ENCODE data around the gene IGSF3.
"Not testable (repeated sequence)": the region's sequence is repeated elsewhere in the genome, so short reads cannot be mapped to it uniquely, and the experiment has no call there.

Gene IGSF3

DNA sequence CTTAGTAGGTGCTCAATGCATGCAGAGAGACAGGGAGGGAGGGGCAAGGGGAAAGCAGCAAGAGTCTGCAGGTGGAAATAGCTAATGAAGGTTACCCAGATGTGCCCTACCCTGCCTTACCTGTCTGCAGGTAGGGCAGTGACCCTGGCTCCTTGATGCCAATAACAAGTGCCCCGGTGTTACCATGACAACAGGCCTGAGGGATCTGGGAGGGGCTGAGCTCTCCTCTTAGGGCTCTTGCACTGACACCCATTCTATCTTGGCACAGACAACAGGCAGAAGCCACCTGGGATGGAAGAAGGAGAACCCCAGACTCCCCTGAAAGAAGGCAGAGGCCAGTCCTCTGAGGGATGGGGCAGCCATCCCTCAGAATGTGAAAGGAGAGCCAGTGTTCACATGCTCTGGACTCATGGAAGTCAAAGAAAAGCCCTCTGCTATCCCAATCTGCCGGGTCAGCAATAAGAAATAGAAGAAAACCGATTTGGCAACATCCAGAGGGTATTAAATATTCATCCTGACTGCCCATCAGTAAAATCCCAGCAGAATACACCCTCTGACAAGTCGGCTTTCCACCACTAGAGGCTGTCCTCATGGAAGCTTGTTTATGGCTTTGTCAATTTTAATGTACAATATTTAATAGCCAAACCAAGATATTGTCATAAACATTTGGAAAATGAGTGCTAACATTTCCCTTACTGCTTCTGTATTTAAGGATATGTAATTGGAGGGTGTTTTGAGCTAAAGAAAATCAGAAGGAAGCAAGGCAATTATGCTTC, 72.3 kb downstream of the IGSF3 start:
- peak in 1 of 3 experiments; percentile 9 for DNase-seq

DNA sequence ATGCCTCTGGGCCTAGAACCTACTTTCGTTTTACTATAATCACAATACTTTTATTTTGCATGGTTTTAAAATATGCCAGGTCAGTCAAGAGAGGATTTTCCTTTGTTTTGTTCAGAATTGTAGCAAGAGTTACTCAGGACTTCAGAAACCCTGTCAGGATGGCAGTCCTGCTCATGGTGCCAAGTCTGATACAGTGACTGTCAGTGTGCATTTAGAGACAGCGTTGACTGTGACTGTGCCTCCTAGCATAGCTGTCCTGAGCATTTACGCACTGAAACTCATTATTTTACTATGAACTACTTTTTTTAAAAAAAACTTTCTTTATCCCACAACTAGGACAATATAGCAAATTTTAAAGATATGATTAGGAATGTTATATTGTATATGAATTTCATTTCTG, 73.6 kb downstream of the IGSF3 start:
- not testable (repeated sequence) for DNase-seq

DNA sequence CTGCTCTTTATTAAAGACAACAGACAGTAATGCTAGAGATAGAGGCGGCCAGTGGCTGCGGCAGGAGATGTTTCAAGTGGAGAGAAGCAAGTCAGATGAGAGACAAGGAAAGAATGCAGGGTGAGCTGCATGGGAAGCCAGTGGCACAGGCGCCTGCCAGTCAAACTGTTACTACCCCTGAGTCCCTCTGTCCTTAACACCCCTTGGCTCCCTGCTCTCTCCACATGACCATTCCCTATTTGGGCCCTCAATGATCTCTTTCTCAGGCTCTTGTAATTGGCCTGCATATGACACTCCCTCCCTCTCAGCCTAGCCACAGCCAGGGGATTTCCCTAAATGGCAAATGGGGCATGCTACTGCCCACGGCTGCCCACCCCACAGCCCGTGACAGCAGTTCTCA, 74.1 kb downstream of the IGSF3 start:
- DNase-seq: not testable (repeated sequence)

DNA sequence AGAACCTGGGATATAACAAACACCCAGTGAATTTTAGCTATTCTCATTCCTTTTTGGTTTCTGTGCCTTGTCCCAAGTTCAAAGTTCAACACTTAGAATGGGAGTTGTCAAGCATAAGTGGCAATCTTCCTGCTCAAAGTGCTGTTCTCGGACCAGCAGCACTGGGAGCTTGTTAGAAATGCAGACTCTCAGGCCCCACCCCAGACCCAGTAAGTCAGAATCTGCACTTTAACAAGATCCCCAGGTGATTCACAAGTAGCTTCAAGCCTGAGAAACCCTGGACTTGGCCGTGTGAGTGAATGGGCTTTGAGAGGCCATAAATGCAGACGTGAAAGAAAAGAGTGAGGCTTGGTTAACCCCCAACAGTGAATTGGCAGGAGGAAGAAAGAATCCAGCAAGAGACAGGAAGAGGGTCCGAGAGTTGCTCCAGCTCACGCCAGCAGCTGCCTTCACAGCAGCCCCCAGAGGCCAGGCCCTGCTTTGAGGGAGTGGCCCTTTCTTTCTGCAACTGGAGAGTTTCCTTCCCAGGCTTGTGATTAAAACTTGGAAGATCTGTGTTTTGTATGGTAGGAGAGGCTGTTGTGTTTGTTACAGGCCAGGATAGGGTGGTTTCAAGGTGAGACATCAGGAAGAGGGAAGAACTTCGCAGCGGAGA, 75.5 kb downstream of the IGSF3 start:
- DNase-seq: not testable (repeated sequence)

DNA sequence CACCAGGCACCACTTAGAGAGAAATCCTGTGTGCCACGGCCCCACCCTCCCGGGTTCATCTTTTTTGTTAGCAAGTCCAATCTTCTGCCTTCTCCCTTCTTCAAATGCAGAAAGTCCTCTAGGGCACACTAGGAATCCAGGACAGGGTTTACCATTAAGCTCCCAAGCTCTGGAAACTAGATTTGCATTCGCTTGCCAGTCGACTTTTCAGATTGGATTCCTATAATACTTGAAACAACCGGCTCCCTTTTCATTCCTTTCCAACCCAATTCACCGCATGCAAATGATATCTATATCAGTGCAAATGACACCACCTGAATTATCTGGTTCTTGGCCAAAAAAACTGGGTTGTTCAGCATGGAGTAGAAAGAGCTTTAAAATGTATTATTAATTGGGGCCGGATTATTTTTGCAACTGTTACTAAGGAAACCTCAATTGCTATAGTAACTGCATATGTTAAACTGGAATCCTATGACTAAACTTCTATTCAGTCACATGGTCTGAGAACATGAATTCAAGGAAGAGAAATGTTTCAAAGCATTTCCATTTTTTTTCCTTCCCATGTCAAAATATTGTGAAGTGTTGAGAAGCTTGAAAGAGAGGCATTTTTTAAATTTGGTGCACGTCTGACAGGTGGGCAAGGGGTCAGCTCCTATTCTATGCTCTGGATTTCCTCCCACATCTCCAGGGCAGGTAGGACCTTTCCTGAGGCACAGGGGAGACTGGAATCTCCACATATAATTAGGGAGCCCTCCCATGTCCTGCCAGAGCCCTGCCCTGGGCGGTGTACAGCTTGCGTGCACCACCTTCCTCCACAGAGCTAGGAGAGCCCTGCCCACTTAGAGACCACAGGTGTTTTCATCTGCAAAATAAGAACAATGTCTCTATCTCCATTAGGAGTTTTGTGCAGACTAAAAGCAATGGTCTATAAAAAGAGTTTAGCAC, 76.3 kb downstream of the IGSF3 start:
- DNase-seq: not testable (repeated sequence)

DNA sequence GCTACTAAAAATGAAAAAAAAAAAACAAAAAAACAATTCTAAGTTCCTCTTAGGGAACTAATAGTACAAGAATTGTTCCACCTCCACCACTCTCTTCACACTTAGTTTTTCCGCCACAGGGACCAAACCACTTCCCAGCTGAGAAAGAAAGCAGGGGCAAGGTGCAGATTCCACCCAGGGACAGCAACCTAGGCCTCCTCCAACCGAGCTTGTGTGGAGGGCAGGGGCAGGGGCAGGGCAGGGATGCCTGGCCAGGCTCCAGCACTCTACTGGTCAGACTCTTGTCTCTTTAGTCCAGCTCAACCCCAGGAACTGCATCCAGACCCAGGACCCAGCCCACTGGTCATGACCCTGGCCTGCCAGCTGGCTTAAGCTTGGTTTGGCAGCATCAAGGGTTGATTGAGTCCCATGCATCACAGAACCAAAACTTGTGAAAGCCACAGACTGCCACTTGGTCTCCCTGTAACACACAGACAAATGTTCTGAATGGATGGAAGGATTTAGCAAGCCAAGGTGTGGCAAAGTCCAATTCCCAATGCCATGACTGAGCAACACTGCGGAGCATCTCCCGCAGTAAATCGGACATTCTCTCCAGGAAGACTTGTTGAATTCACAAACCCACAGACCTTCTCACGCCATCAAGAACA, 77.1 kb downstream of the IGSF3 start:
- DNase-seq: not testable (repeated sequence)

DNA sequence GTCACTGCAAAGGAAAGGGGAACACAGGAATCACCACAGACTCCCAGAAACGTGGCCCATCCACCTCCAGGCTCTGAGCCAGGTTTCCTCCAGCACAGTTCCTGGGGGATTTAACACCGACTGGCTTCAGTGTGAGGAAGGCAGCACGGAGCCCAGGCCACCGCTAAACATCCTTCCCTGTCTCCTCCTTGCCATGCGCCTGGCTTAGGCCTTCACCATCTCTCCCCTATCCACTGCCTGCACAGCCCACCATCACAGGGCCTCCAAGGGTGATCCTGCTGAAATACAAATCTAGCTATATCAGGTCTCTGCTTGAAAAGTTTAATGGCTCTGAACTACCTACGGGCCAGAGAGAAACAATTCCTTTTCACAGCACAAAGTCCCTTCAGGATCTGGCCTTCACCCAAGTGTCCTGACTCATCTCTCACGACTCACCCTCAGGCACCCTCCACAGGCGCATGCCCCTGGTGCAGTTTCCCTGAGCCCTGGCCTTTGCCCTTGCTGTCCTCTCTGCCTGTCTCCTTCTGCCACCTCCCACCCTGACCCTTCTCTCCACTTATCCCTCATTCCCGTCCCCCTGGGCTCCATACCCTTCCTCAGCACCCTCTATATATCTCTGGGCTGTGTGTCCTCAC, 78.3 kb downstream of the IGSF3 start:
- DNase-seq: not testable (repeated sequence)

DNA sequence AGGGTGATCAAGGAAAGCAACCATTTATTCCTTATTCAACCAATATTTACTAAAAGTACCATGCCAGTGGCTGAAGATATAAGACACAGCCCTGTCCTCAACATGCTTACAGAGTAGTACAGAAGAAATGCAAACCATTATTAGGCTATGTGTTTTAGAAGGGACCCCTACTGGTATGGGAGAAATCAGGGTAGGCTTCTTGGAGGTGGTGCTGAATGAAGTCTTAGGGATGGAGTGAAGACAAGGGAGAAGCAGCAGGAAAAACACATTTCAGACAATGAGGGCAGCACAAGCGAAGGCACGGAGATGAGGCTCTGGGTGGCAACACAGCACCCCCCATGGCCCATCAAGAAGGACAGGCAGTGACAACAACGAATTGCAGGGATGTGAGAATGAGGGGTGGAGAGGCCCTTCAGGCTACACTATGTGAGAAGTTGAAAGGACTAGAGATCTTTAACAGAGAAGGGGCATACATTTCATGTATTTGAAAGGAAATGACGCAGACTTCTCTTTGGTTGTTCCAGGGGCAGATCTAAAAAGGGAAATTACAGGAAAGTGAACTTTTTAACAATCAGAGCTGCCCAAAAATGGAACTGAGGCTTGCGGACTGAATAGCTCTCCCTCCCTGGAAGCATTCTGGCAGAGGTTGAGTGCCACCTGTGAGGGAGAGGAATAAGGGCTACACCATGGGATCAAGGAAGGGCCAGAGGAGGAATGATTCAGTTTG, 79.9 kb downstream of the IGSF3 start:
- no peak for DNase-seq

DNA sequence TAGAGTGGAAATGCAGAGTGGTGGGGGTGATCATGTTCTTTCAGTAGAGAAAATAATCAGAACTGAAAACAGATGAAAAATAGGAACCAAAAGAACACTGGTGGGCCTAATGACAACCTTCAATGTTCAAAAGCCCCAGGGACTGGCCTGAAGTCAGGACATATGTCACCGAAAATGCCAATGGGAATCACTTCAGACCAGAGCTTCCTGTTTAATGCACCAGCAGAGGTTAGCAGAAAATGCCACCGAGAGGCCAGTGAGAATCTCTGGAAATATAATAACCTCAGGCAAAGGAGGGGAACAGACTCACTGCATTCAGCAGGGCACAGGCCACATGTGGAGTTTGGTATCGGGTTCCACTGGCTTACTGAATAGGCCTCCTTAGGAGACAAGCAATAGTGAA, 80.8 kb downstream of the IGSF3 start:
- no peak for DNase-seq

DNA sequence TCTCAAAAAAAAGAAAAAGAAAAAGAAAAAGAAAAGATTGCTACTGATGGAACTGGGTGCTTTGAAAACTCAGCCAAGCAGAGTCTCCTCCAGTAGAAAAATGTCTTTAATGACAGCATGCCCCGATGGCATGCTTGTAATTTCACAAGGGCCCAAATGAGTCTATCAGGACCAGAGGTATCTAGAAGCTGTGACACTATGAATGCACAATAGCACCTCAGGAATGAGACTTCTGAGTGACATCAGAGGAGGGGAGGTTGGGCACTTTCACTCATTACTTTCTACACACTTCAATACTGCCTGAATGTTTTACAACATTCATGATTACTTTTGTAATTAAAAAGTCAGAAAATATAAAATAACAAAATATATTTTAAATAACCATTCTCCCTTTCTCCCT, 81.6 kb downstream of the IGSF3 start:
- DNase-seq: no peak

DNA sequence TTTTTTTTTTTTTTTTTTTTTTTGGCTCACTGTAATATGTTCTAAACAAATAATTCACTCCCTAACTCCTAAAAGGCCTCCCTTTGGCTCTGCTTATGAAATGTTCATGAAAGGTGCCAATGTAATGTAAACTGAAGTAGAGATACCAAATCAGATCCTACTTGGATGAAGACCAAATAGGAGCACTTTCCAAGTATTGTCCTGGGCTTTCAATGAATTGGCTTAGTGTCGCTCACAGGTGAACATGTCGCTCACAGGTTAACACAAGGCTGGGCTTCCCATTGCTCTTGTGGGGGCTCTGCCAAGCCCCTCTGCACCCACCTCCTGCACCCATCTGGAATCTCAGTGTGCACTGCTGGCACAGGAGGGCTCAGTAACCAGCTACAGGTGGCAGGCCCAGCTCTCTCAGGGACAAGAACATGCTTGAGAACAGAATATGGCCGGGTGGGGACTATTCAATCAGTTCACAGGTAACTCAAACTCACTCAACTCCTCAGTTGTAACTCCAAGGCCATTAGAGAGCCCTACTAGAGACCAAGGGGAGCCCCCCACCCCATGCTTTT, 86.1 kb downstream of the IGSF3 start:
- DNase-seq: no peak

DNA sequence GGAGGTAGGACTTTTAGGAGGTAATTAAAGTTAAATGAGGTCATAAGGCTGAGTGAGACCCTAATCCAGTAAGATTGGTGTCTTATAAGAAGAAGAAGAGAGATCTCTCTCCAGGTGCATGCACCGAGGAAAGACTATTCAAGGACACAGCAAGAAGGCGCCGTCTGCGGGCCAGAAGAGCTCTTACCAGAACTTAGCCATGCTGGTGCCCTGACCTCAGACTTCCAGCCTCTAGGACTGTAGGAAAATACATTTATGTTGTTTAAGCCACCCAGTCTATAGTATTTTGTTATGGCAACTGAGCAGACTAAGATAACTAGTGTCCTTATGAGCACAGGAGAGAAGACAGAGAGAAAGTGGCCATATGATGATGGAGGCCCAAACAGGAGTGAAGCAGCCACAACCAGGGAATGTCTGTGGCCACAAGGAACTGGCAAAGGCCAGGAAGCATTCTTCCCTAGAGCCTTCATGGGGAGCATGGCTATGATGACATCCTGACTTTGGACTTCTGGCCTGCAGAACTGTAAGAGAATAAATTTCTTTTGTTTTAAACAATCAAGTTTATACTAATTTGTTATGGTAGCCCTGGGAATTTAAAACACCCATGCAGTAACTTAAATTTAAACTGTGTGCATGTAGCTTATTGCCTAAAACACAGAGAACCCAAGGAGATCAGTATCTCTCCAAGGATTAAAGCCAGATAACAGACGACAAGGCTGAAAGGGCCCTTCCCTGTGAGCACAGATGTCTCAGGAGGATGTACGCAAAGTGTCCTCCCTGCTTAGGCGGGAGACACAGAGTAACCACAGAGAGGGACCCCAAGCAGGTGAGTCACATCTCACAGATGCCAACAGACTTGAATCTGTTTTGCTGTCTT, 86.8 kb downstream of the IGSF3 start:
- no peak for DNase-seq

DNA sequence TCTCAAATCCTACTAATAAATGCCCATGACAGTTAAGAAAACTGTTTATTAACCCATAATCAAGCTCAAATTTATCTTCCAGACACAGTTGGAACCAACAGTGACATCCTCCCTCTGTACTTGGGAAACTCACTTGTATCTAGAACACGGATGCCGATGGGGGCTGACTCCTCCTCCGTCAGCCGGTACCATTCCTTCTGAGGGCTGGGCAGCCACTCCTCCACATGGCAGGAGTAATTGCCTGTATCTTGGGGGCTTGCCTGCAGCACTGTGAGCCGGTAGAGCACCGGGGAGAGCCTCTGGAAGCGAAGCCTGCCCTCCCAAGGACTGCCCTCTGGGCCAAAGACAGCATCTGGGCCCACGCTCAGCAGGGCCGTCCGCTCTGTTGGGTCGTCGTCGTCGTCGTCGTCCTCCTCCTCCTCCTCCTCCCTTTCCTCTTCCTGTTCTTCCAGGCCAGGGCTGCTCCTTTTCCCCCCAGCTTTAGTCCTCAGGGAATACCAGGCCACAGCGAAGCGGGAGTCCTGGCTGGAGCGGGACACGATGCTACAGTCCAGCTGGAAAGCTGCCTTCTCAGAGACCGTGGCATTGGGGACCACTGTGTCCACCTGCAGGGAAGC, 88.2 kb downstream of the IGSF3 start:
- no peak for DNase-seq

DNA sequence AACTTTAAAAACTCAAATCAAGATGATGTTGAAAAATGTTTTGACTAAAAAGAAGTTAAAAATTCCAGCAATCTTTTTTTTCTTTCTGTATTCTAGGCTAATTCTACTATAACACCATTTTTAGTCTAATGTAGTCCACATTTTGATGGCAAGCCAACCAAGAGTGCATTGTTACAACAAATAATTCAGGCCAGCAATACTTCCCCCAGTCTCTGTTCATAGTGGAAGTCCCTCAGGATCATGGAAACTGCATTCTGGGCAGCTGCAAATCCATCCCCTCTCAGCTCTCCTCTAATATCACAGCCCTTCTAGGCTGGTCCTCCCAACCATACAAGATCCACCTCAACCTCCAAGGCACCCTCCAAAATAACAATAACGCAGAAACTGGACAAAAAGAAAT, 89.0 kb downstream of the IGSF3 start:
- DNase-seq: no peak

DNA sequence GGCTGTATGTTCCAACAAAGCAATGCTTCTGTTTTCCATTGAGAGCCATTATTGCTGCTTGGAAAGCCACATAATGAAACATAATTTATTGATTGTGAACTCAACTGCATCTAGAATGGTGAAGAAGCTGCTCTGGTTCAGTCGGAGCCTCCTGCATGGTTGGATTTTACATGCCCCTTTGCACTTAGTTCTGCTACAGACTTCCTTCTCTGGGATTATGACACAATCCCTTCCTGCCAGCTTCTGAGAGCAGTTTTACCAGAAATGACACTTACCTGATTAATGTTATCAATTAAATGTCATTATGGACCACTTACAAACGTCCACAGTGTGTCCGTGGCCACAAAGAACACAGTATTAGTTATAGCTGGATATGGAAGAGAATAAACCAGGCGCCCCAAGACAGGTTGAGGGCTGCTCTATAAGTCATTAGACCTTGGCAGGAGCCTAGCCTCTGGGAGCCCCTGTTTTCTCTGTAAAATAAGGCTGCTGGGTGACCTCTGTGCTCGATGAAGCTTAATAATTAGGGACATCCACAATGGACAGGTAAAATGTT, 89.7 kb downstream of the IGSF3 start:
- DNase-seq: peak in 2 of 3 experiments; percentile 12 to 49

DNA sequence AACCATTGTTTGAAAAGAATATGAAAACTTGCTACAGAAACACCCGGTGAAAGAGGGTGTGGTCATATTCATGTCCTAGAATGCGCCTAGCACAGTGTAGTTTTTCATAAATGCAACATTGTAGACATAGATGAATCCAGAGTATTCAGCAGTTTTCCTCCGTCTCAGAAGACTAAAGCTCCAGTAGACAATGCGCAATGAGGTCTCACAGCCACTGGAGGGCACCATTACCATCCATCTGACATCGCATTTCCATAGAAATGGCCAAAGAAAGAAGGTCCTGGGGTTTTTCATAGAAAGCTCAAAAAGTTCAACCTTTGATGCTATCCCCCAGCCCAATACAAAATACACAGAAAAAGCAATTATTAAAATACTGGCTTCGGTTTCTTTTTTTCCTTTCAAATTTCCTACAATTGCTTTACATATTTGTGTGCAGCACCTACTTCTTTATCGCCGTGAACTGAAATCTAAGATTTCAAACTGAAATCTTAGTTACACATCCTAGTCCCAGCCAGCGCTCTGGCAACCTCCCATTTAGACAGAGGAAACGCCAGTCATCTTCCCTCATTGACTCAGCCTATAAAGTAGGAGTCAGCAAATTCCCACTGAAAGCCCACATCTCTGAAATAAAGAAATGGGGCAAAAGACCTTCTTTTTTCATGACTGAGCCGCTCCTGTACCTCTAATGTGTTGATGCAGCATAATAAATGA, 92.8 kb downstream of the IGSF3 start:
- peak; percentile 47 to 83 (median 78) for DNase-seq

DNA sequence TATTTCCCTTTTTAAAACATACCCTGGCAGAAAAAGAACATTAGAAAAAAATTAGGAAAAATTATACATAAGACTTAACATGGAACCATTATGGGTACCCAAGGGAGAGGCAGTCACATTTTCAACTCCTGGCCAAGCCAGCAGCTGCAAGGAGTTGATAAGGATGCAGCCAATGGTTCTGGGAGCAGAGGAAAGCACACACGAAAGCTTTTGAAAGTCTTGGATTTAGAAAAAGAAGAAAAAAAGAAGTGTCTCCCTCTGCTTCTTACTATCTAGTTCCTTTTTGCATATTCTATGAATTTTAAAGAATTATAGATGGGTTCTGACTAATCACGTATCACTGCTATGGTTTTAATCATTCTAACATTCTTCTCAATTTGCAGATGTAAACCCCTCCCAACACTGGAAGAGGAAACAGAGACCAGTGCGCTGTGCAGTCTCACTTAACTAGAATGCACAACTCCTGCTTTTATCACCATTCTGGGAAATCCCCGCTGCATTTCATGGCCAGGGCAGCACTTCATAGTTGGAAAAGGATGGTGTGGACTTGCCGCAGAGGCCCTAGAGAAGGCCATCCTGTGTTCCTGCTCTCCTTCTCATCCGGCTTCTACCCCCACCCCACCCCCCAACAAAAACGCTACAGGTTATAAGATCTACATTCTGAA, 94.0 kb downstream of the IGSF3 start:
- no peak for DNase-seq

DNA sequence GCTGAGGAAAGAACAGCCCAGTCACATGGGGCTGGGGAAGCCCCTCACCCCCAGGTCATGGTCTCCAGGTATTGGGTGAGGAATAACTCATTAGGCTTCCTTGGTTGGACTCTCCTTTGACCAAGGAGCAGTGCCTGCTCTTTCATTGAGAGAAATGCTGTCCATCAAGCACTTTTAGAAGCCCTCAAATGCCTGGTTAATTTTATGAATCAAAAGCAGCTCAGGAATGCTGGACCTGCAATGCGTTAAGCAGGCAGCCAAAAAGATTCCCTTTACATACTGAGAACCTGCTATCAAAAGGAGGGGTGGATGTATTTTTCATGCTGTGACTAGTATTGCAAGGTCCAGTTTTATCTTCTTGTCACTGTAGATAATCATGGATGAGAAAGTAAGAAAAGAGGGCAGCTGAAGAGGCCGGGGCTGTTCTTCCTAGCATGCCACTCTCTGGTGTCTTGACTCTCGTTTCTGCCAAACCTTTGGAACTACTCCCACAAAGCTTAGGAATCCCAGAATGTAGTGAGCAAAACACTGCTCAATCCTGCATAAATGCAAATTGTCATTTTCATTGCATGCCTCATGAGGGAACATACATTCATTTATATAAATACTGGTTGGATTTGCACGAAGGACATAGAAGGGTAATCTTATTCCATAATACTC, 94.6 kb downstream of the IGSF3 start:
- DNase-seq: no peak
